ENCODE data around the gene C4orf51. TPM values are rescaled to one million over a fixed set of nuclear protein-coding genes. Genes with fewer than 3 reads are reported as not detected.

The C4orf51 gene
- polyA plus RNA-seq, 1 of the 3 experiments (the other 2 are of a cell fraction) = not detected

DNA sequence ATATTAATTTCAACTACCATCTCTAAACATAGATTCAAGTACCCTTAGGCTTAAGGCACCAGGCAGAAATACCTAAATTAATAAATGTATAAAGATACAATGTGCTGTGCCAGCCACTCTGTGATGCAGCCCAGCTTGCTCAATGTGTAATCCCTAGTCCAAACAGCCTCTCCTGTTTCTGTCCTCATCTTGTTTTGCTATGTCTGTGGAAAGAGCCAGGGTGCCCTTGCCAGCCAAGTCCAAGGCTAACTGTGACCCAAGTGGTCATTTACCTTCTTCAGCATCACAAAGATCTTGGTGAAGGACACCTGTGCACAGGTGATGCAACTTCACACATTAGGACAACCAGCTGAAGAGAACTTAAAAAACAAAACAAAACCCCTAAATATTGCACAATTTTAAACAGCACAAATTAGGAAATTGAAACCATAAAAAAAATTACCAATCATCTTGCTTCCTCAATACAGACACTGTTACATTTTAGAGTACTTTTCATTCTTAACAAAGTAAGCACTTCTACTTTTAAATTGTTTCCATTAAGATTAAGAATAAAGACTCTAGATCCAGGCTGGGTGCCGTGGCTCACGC, 89.6 kb downstream of the C4orf51 start:
- Histone ChIP-seq H3K27me3 (ENCODE audit: insufficient read depth) (no peaks in the 10 kb centered on the region), H2AFZ (ENCODE audit: low read depth) (no peak overlapping the region), H3K4me3 (ENCODE audit: low read depth in 2 of 2, low read length in 1 of 2) (no peak overlapping the region), H3K9me3 (peaks cover 7% of the 10 kb centered on the region), H3K9ac (no peak overlapping the region), H3K4me2 (no peak overlapping the region), H3K9me2 (no peaks in the 10 kb centered on the region), H3K4me1 (ENCODE audit: control insufficient read depth in 1 of 2, insufficient read depth in 2 of 2, low read depth in 1 of 2, low read length in 1 of 2) (no peaks in the 10 kb centered on the region; a peak in 1 of 4 replicates), H4K20me1 (ENCODE audit: insufficient read depth) (no peaks in the 10 kb centered on the region), H3K36me3 (replicated peaks in 1 of 2; ENCODE audit: control insufficient read depth in 1 of 2, insufficient read depth in 2 of 2, low read length in 1 of 2) (peaks cover 57 to 72% of the 10 kb centered on the region in 2 experiments), H3K27ac (ENCODE audit: low read depth in 2 of 2, low read length in 1 of 2) (no peak overlapping the region), H3F3A (replicated peaks; ENCODE audit: insufficient read depth) (peaks cover 6% of the 10 kb centered on the region), H3K79me2 (ENCODE audit: insufficient read depth) (no peaks in the 10 kb centered on the region)
- ChIA-PET CTCF (no interaction called here), POLR2A (no interaction called here)
- no peak for DNase-seq
- TF ChIP-seq GABPA (IDR thresholded peaks at IDR 0.05; ENCODE audit: low read depth) (no peak), RFX5 (IDR thresholded peaks at IDR 0.05; ENCODE audit: low read length) (no peak), EP300 (IDR thresholded peaks at IDR 0.05; ENCODE audit: borderline replicate concordance in 1 of 2, low read depth in 1 of 2, low read length in 1 of 2) (no peak), MEF2A (IDR thresholded peaks at IDR 0.05; ENCODE audit: borderline replicate concordance, low read depth) (no peak), FOXM1 (IDR thresholded peaks at IDR 0.05; ENCODE audit: low read depth) (no peak), RXRA (IDR thresholded peaks at IDR 0.05; ENCODE audit: borderline replicate concordance, low read depth) (no peak), RCOR1 (IDR thresholded peaks at IDR 0.05; ENCODE audit: low read length) (no peak), TAF1 (IDR thresholded peaks at IDR 0.05; ENCODE audit: borderline replicate concordance, low read depth, low read length) (no peak), RAD21 (IDR thresholded peaks at IDR 0.05; ENCODE audit: low read length) (no peak), FOXJ3 (CRISPR knock-in tag; IDR thresholded peaks at IDR 0.05) (no peak), GATA2 (CRISPR knock-in tag; IDR thresholded peaks at IDR 0.05) (no peak), FOSL2 (IDR thresholded peaks at IDR 0.05; ENCODE audit: borderline replicate concordance, low read depth) (no peak), ELF1 (IDR thresholded peaks at IDR 0.05) (no peak), SMC3 (IDR thresholded peaks at IDR 0.05; ENCODE audit: low read depth, low read length) (no peak)
- TF ChIP-seq, protein P1, sequence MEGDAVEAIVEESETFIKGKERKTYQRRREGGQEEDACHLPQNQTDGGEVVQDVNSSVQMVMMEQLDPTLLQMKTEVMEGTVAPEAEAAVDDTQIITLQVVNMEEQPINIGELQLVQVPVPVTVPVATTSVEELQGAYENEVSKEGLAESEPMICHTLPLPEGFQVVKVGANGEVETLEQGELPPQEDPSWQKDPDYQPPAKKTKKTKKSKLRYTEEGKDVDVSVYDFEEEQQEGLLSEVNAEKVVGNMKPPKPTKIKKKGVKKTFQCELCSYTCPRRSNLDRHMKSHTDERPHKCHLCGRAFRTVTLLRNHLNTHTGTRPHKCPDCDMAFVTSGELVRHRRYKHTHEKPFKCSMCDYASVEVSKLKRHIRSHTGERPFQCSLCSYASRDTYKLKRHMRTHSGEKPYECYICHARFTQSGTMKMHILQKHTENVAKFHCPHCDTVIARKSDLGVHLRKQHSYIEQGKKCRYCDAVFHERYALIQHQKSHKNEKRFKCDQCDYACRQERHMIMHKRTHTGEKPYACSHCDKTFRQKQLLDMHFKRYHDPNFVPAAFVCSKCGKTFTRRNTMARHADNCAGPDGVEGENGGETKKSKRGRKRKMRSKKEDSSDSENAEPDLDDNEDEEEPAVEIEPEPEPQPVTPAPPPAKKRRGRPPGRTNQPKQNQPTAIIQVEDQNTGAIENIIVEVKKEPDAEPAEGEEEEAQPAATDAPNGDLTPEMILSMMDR (IDR thresholded peaks at IDR 0.05) = no peak
- TF ChIP-seq, protein P2, sequence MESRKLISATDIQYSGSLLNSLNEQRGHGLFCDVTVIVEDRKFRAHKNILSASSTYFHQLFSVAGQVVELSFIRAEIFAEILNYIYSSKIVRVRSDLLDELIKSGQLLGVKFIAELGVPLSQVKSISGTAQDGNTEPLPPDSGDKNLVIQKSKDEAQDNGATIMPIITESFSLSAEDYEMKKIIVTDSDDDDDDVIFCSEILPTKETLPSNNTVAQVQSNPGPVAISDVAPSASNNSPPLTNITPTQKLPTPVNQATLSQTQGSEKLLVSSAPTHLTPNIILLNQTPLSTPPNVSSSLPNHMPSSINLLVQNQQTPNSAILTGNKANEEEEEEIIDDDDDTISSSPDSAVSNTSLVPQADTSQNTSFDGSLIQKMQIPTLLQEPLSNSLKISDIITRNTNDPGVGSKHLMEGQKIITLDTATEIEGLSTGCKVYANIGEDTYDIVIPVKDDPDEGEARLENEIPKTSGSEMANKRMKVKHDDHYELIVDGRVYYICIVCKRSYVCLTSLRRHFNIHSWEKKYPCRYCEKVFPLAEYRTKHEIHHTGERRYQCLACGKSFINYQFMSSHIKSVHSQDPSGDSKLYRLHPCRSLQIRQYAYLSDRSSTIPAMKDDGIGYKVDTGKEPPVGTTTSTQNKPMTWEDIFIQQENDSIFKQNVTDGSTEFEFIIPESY (IDR thresholded peaks at IDR 0.05; ENCODE audit: borderline replicate concordance, low read depth) = no peak
- TF ChIP-seq, protein P3, sequence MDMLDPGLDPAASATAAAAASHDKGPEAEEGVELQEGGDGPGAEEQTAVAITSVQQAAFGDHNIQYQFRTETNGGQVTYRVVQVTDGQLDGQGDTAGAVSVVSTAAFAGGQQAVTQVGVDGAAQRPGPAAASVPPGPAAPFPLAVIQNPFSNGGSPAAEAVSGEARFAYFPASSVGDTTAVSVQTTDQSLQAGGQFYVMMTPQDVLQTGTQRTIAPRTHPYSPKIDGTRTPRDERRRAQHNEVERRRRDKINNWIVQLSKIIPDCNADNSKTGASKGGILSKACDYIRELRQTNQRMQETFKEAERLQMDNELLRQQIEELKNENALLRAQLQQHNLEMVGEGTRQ (IDR thresholded peaks at IDR 0.05; ENCODE audit: borderline replicate concordance, low read depth, low read length) = no peak
- WGBS (ENCODE audit: low lambda C conversion rate) = 84% methylated on average over 2 of the region's 2 CpGs
